ENCODE results near the gene LAMP5. TPM values are rescaled to one million over a fixed set of nuclear protein-coding genes. Genes with fewer than 3 reads are reported as not detected.
A peak's percentile ranks its signal among the peaks of the same experiment; 100 is the strongest.

Gene LAMP5
- total and polyA plus RNA-seq, 2 experiments from 2014 or later = 0.21 to 0.29 TPM

DNA sequence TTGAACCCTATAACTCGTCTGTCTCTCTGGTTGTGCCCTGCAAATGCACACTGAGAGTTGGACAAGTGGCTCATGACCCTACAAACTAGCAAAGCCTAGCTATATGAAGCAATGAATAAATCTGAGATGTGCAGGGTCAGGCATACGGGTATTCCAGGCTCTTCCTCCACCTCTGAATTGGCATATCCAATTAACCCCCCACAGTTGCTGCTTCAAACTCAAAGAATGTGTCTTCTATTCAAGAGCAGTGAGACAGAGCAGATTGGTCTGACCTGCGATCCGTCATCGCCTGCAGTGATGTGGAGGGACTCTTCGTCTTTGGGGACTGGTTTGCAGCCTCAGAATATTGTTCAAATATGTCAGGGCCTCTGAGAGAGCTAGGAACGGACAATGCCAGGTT, 59.8 kb downstream of the LAMP5 start:
- H3F3A ChIP-seq (replicated peaks; ENCODE audit: low read depth) = no peaks in the 10 kb centered on the region
- Mint-ChIP-seq H3K27ac (peak overlapping the region; percentile 80), H3K9me3 (no peaks in the 10 kb centered on the region; the same call in 2 of the 3 replicates), H3K27me3 (ENCODE audit: insufficient read depth, low read depth, poor library complexity) (peaks cover 20% of the 10 kb centered on the region), H3K4me3 (peak overlapping the region; percentile 42), H3K4me1 (peaks cover 66% of the 10 kb centered on the region), H3K36me3 (ENCODE audit: low read depth) (0 out of 3 replicates have a peak, but pooled peaks cover 2% of the 10 kb centered on the region)
- peaks cover 54% of the 10 kb centered on the region for H3K4me1 ChIP-seq (ENCODE audit: insufficient read depth)
- peak overlapping the region; percentile 37 for H3K4me3 ChIP-seq
- ATAC-seq (peak; percentile 61), DNase-seq (ENCODE audit: low spot score) (peak; percentile 70)
- no peaks in the 10 kb centered on the region for H3K36me3 ChIP-seq (ENCODE audit: insufficient read depth)
- TF ChIP-seq CREB1 (CRISPR knock-in tag; IDR thresholded peaks at IDR 0.05; ENCODE audit: low read depth) = peak; percentile 43; the same call in 1 of the 2 replicates
- TF ChIP-seq, protein P1, sequence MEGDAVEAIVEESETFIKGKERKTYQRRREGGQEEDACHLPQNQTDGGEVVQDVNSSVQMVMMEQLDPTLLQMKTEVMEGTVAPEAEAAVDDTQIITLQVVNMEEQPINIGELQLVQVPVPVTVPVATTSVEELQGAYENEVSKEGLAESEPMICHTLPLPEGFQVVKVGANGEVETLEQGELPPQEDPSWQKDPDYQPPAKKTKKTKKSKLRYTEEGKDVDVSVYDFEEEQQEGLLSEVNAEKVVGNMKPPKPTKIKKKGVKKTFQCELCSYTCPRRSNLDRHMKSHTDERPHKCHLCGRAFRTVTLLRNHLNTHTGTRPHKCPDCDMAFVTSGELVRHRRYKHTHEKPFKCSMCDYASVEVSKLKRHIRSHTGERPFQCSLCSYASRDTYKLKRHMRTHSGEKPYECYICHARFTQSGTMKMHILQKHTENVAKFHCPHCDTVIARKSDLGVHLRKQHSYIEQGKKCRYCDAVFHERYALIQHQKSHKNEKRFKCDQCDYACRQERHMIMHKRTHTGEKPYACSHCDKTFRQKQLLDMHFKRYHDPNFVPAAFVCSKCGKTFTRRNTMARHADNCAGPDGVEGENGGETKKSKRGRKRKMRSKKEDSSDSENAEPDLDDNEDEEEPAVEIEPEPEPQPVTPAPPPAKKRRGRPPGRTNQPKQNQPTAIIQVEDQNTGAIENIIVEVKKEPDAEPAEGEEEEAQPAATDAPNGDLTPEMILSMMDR (conservative IDR thresholded peaks at IDR 0.05; ENCODE audit: low read depth in 2 of 2) = no peak
- no peaks in the 10 kb centered on the region for H3K9me2 ChIP-seq (ENCODE audit: insufficient read depth)
- H3K27me3 ChIP-seq (ENCODE audit: insufficient read depth) = peaks cover 57% of the 10 kb centered on the region
- H3K4me2 ChIP-seq = peak overlapping the region; percentile 72
- H2AFZ ChIP-seq = no peak overlapping the region
- no peaks in the 10 kb centered on the region for H4K20me1 ChIP-seq (replicated peaks; ENCODE audit: insufficient read depth)
- no peak overlapping the region for H3K27ac ChIP-seq (ENCODE audit: low read depth)
- H3K79me2 ChIP-seq (replicated peaks; ENCODE audit: insufficient read depth) = no peaks in the 10 kb centered on the region

DNA sequence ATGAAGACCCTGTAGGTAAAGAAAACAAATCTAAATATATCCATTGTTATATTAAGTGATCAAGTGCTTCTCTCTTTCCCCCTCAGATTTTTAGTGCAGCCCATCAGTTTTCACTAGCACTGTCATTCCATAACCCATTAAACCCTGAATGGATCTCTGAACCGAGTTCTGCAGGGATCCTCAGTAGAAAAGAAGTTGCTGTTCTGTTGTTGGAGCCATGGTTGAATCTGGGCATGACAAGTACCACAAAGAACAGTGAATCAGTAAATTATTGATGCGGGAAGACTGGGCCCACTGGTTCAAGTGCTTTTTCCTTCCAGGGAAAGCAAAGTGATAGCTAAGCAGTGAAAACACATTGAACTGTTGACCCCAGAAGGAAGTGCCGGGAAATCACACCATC, 60.4 kb downstream of the LAMP5 start:
- Mint-ChIP-seq H3K36me3 (ENCODE audit: low read depth) (0 out of 3 replicates have a peak, but pooled peaks cover 2% of the 10 kb centered on the region), H3K27me3 (ENCODE audit: insufficient read depth, low read depth, poor library complexity) (peaks cover 20% of the 10 kb centered on the region), H3K4me1 (peaks cover 66% of the 10 kb centered on the region), H3K4me3 (no peak overlapping the region; the same call in 1 of the 3 replicates), H3K27ac (peak overlapping the region; percentile 24; the same call in 1 of the 2 replicates), H3K9me3 (no peaks in the 10 kb centered on the region; the same call in 2 of the 3 replicates)
- Histone ChIP-seq H3K4me1 (ENCODE audit: insufficient read depth) (peaks cover 54% of the 10 kb centered on the region), H3K79me2 (replicated peaks; ENCODE audit: insufficient read depth) (no peaks in the 10 kb centered on the region), H3K9me2 (ENCODE audit: insufficient read depth) (no peaks in the 10 kb centered on the region), H4K20me1 (replicated peaks; ENCODE audit: insufficient read depth) (no peaks in the 10 kb centered on the region), H3K27me3 (ENCODE audit: insufficient read depth) (peaks cover 57% of the 10 kb centered on the region), H3K27ac (ENCODE audit: low read depth) (no peak overlapping the region), H3K4me3 (peak overlapping the region; percentile 37; the same call in 1 of the 2 replicates), H3K36me3 (ENCODE audit: insufficient read depth) (no peaks in the 10 kb centered on the region), H2AFZ (no peak overlapping the region), H3F3A (replicated peaks; ENCODE audit: low read depth) (no peaks in the 10 kb centered on the region), H3K4me2 (peak overlapping the region; percentile 72)
- DNase-seq (ENCODE audit: low spot score) (no peak), ATAC-seq (no peak)
- TF ChIP-seq, protein P2, sequence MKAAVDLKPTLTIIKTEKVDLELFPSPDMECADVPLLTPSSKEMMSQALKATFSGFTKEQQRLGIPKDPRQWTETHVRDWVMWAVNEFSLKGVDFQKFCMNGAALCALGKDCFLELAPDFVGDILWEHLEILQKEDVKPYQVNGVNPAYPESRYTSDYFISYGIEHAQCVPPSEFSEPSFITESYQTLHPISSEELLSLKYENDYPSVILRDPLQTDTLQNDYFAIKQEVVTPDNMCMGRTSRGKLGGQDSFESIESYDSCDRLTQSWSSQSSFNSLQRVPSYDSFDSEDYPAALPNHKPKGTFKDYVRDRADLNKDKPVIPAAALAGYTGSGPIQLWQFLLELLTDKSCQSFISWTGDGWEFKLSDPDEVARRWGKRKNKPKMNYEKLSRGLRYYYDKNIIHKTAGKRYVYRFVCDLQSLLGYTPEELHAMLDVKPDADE (IDR thresholded peaks at IDR 0.05) = no peak
- TF ChIP-seq CREB1 (CRISPR knock-in tag; IDR thresholded peaks at IDR 0.05; ENCODE audit: low read depth) (no peak), JUNB (IDR thresholded peaks at IDR 0.05; ENCODE audit: unreplicated experiment) (no peak), NANOG (IDR thresholded peaks at IDR 0.05; ENCODE audit: borderline replicate concordance) (no peak), ZNF114 (CRISPR knock-in tag; IDR thresholded peaks at IDR 0.05) (no peak)
- TF ChIP-seq, protein P3, sequence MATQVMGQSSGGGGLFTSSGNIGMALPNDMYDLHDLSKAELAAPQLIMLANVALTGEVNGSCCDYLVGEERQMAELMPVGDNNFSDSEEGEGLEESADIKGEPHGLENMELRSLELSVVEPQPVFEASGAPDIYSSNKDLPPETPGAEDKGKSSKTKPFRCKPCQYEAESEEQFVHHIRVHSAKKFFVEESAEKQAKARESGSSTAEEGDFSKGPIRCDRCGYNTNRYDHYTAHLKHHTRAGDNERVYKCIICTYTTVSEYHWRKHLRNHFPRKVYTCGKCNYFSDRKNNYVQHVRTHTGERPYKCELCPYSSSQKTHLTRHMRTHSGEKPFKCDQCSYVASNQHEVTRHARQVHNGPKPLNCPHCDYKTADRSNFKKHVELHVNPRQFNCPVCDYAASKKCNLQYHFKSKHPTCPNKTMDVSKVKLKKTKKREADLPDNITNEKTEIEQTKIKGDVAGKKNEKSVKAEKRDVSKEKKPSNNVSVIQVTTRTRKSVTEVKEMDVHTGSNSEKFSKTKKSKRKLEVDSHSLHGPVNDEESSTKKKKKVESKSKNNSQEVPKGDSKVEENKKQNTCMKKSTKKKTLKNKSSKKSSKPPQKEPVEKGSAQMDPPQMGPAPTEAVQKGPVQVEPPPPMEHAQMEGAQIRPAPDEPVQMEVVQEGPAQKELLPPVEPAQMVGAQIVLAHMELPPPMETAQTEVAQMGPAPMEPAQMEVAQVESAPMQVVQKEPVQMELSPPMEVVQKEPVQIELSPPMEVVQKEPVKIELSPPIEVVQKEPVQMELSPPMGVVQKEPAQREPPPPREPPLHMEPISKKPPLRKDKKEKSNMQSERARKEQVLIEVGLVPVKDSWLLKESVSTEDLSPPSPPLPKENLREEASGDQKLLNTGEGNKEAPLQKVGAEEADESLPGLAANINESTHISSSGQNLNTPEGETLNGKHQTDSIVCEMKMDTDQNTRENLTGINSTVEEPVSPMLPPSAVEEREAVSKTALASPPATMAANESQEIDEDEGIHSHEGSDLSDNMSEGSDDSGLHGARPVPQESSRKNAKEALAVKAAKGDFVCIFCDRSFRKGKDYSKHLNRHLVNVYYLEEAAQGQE (IDR thresholded peaks at IDR 0.05; ENCODE audit: unreplicated experiment) = no peak
- TF ChIP-seq, protein P4, sequence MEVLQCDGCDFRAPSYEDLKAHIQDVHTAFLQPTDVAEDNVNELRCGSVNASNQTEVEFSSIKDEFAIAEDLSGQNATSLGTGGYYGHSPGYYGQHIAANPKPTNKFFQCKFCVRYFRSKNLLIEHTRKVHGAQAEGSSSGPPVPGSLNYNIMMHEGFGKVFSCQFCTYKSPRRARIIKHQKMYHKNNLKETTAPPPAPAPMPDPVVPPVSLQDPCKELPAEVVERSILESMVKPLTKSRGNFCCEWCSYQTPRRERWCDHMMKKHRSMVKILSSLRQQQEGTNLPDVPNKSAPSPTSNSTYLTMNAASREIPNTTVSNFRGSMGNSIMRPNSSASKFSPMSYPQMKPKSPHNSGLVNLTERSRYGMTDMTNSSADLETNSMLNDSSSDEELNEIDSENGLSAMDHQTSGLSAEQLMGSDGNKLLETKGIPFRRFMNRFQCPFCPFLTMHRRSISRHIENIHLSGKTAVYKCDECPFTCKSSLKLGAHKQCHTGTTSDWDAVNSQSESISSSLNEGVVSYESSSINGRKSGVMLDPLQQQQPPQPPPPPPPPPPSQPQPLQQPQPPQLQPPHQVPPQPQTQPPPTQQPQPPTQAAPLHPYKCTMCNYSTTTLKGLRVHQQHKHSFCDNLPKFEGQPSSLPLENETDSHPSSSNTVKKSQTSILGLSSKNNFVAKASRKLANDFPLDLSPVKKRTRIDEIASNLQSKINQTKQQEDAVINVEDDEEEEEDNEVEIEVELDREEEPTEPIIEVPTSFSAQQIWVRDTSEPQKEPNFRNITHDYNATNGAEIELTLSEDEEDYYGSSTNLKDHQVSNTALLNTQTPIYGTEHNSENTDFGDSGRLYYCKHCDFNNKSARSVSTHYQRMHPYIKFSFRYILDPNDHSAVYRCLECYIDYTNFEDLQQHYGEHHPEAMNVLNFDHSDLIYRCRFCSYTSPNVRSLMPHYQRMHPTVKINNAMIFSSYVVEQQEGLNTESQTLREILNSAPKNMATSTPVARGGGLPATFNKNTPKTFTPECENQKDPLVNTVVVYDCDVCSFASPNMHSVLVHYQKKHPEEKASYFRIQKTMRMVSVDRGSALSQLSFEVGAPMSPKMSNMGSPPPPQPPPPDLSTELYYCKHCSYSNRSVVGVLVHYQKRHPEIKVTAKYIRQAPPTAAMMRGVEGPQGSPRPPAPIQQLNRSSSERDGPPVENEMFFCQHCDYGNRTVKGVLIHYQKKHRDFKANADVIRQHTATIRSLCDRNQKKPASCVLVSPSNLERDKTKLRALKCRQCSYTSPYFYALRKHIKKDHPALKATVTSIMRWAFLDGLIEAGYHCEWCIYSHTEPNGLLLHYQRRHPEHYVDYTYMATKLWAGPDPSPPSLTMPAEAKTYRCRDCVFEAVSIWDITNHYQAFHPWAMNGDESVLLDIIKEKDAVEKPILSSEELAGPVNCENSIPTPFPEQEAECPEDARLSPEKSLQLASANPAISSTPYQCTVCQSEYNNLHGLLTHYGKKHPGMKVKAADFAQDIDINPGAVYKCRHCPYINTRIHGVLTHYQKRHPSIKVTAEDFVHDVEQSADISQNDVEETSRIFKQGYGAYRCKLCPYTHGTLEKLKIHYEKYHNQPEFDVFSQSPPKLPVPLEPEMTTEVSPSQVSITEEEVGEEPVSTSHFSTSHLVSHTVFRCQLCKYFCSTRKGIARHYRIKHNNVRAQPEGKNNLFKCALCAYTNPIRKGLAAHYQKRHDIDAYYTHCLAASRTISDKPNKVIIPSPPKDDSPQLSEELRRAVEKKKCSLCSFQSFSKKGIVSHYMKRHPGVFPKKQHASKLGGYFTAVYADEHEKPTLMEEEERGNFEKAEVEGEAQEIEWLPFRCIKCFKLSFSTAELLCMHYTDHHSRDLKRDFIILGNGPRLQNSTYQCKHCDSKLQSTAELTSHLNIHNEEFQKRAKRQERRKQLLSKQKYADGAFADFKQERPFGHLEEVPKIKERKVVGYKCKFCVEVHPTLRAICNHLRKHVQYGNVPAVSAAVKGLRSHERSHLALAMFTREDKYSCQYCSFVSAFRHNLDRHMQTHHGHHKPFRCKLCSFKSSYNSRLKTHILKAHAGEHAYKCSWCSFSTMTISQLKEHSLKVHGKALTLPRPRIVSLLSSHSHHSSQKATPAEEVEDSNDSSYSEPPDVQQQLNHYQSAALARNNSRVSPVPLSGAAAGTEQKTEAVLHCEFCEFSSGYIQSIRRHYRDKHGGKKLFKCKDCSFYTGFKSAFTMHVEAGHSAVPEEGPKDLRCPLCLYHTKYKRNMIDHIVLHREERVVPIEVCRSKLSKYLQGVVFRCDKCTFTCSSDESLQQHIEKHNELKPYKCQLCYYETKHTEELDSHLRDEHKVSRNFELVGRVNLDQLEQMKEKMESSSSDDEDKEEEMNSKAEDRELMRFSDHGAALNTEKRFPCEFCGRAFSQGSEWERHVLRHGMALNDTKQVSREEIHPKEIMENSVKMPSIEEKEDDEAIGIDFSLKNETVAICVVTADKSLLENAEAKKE (CRISPR knock-in tag; IDR thresholded peaks at IDR 0.05) = no peak

All from GM23338 (cell line).